Endodermal cell (in vitro differentiated cells): Measurements from ENCODE around the gene CMTR1. TPM values are rescaled to one million over a fixed set of nuclear protein-coding genes. Genes with fewer than 3 reads are reported as not detected.

Experiments
- DNase-seq: peaks from one replicate; pipeline ENCODE4 v3.0.0-alpha.2; 2017
- H3K27ac ChIP-seq: 2 replicates; pipeline ENCODE4 v1.5.1; 2013; ENCODE audit warnings: mild to moderate bottlenecking, low read depth, low read length, moderate library complexity
- H3K27me3 ChIP-seq: 2 replicates; pipeline ENCODE4 v1.6.1; 2013; ENCODE audit warnings: mild to moderate bottlenecking, low read length, moderate library complexity; ENCODE audit not compliant: insufficient read depth, control insufficient read depth, poor library complexity, severe bottlenecking
- H3K36me3 ChIP-seq: 2 replicates; pipeline ENCODE4 v1.7.0; 2013; ENCODE audit warnings: mild to moderate bottlenecking, low read length, moderate library complexity; ENCODE audit not compliant: control insufficient read depth, insufficient read depth
- H3K4me1 ChIP-seq: one replicate; pipeline ENCODE4 v1.7.0; 2013; ENCODE audit warnings: low read length; ENCODE audit not compliant: control insufficient read depth, insufficient read depth
- H3K4me3 ChIP-seq: 2 replicates; pipeline ENCODE4 v1.5.1; 2013; ENCODE audit warnings: mild to moderate bottlenecking, low read length, moderate library complexity
- H3K9ac ChIP-seq: 2 replicates; pipeline ENCODE4 v1.6.1; 2013; ENCODE audit warnings: mild to moderate bottlenecking, low read length, moderate library complexity; ENCODE audit not compliant: poor library complexity, severe bottlenecking; ENCODE audit errors: extremely low read depth
- H3K9me3 ChIP-seq: 2 replicates; pipeline ENCODE4 v1.6.1; 2013; ENCODE audit warnings: mild to moderate bottlenecking, low read length, moderate library complexity; ENCODE audit not compliant: control insufficient read depth
- H3K27ac Mint-ChIP-seq: 2 replicates; pipeline ENCODE4 v1.8.0; 2020; ENCODE audit warnings: mixed read lengths
- H3K27me3 Mint-ChIP-seq: 2 replicates; pipeline ENCODE4 v1.8.0; 2021; ENCODE audit warnings: mild to moderate bottlenecking, mixed read lengths; ENCODE audit not compliant: insufficient read depth
- H3K36me3 Mint-ChIP-seq: 2 replicates; pipeline ENCODE4 v1.8.0; 2020; ENCODE audit warnings: low read depth, mixed read lengths
- H3K4me1 Mint-ChIP-seq: 2 replicates; pipeline ENCODE4 v1.8.0; 2020; ENCODE audit warnings: mixed read lengths
- H3K4me3 Mint-ChIP-seq: 2 replicates; pipeline ENCODE4 v1.8.0; 2020; ENCODE audit warnings: mild to moderate bottlenecking, moderate library complexity, mixed read lengths
- H3K9me3 Mint-ChIP-seq: 2 replicates; pipeline ENCODE4 v1.8.0; 2020; ENCODE audit warnings: mild to moderate bottlenecking, mixed read lengths
- WGBS, 2 experiments: methylation state at CpG; one replicate each; pipeline versions ENCODE4 v1.1.5 to v1.1.7; 2013; ENCODE audit warnings: missing lambda C conversion rate in 2 of 2, mixed read lengths in 1 of 2; ENCODE audit not compliant: insufficient coverage in 1 of 2, insufficient read length in 1 of 2; 5-methylcytosine and 5-hydroxymethylcytosine counted together
- total RNA-seq, 2 donors: library from RNA; stranded (reverse); fragmentation: NEBNext Ultra II Directional in 1 of 2; extraction: Animal tissue kit (Norgen Biotek cat#: 25700) in 1 of 2; gene quantifications; 2 replicates in 1 of 2; 3 replicates in 1 of 2; pipeline ENCODE4 v1.2.1, GENCODE V29; 2021
- TF ChIP-seq, protein P1 (sequence below): fragments of 200-600 bp; sonication (generic); conservative IDR thresholded peaks from 2 replicates; pipeline ENCODE4 v1.5.0; 2021; ENCODE audit warnings: antibody characterized with exemption, mild to moderate bottlenecking

The CMTR1 gene
- total RNA-seq, 2 donors from 2014 or later: 62.0 to 91.6 TPM

DNA sequence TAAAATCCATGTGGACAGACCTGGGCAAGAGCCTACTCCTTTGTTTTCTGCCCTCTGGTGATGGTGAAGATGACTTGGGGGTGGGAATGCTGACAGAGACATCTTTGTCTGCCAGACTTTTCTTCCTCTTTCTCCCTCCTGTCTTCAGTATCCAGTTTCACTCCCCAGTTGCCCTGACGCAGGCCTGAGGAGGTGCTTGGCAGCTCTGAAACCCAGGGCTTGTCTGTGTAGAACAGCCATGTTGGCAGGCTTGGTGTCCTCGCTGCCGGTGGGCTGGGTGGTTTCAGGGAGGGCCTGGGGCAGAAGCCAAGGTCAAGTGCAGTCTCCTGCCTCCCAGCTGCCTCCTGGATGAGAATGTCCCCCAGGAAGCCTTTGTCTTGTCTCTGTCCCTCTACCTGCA lies 44.2 kb downstream of the CMTR1 start:
- no peaks in the 10 kb centered on the region for H3K9me3 ChIP-seq
- peaks cover 17% of the 10 kb centered on the region for H3K4me1 ChIP-seq
- Mint-ChIP-seq H3K27ac (no peak overlapping the region), H3K4me3 (no peak overlapping the region), H3K4me1 (peaks cover 16% of the 10 kb centered on the region), H3K36me3 (peaks cover 77% of the 10 kb centered on the region), H3K9me3 (no peaks in the 10 kb centered on the region), H3K27me3 (no peaks in the 10 kb centered on the region)
- no peak overlapping the region for H3K4me3 ChIP-seq
- no peaks in the 10 kb centered on the region for H3K27me3 ChIP-seq
- DNase-seq: peak; percentile 32
- TF ChIP-seq, protein P1, sequence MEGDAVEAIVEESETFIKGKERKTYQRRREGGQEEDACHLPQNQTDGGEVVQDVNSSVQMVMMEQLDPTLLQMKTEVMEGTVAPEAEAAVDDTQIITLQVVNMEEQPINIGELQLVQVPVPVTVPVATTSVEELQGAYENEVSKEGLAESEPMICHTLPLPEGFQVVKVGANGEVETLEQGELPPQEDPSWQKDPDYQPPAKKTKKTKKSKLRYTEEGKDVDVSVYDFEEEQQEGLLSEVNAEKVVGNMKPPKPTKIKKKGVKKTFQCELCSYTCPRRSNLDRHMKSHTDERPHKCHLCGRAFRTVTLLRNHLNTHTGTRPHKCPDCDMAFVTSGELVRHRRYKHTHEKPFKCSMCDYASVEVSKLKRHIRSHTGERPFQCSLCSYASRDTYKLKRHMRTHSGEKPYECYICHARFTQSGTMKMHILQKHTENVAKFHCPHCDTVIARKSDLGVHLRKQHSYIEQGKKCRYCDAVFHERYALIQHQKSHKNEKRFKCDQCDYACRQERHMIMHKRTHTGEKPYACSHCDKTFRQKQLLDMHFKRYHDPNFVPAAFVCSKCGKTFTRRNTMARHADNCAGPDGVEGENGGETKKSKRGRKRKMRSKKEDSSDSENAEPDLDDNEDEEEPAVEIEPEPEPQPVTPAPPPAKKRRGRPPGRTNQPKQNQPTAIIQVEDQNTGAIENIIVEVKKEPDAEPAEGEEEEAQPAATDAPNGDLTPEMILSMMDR: no peak
- H3K27ac ChIP-seq: peak overlapping the region; percentile 53
- peaks cover 73% of the 10 kb centered on the region for H3K36me3 ChIP-seq
- 87% methylated on average over 3 of the region's 3 CpGs; no CpG with 5 or more reads in 1 of the 2 experiments for WGBS, 2 experiments
- no peak overlapping the region for H3K9ac ChIP-seq

DNA sequence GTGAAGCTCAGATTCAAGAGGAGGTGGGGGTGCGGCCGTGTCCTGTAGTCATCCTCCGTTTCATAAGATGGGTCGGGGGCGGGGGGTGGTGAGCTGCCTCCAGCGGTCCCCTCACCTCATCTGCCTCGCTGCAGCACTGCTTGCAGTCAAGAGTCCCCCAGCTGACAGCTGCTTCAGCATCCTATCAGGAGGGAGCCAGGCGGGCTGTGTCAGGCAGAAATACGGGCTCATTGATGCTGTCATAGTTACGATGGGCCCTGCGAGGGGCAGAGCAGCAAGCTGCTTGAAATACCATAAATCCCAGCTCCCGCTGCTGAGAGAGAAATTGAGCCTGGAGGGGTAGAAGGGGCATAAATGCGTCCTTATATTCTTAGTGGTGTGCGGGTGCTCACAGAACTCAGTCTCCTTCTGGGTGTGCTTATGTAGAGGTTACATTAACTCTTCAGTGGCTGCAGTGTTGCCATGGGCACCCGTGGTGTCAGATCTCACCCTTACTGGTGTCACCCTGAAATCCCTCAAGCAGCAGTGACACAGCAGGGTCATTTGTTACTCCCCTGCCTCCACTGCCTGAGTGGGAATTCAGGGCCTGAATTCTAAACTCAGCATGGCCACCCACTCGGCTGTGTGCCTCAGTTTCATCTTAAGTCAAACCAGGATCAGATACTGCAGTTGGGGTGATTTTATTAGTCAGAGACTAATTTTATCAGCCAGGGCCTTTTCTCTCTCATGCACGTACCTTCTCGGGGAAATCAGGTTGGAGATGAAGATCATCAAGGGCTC lies 44.8 kb downstream of the CMTR1 start:
- peak; percentile 33 for DNase-seq
- H3K4me1 ChIP-seq: peaks cover 18% of the 10 kb centered on the region
- H3K36me3 Mint-ChIP-seq: peaks cover 77% of the 10 kb centered on the region
- no peaks in the 10 kb centered on the region for H3K9me3 ChIP-seq
- TF ChIP-seq, protein P1: no peak
- WGBS, 2 experiments: 93 to 97% methylated on average over 10 to 18 of the region's 18 CpGs
- no peak overlapping the region for H3K4me3 ChIP-seq
- peak overlapping the region; percentile 53 for H3K27ac ChIP-seq
- H3K9me3 Mint-ChIP-seq: no peaks in the 10 kb centered on the region
- H3K9ac ChIP-seq: no peak overlapping the region
- no peaks in the 10 kb centered on the region for H3K27me3 ChIP-seq
- peaks cover 71% of the 10 kb centered on the region for H3K36me3 ChIP-seq
- peaks cover 21% of the 10 kb centered on the region for H3K4me1 Mint-ChIP-seq
- no peak overlapping the region for H3K4me3 Mint-ChIP-seq
- no peak overlapping the region for H3K27ac Mint-ChIP-seq
- H3K27me3 Mint-ChIP-seq: no peaks in the 10 kb centered on the region

DNA sequence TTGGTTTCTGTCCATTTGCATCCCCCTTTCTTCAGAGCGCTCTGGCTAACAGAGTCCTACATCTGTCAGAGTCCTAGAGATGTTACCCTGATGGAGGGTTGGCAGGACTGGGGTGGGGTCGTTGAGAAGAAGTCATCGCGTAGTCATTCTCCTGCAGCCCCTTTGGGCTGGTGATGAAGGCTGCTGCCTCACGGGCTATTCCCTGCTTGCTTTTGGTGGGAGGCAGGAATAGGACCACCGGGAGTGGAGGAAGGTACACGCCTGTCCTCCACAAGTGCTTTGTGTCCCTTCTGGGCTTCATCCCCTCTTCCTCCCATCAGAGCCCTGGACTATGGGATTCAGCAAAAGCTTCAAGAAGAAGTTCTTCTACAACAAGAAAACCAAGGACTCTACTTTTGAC lies 45.8 kb downstream of the CMTR1 start:
- Histone ChIP-seq H3K36me3 (peaks cover 74% of the 10 kb centered on the region), H3K27me3 (no peaks in the 10 kb centered on the region), H3K9me3 (no peaks in the 10 kb centered on the region), H3K4me3 (no peak overlapping the region), H3K9ac (no peak overlapping the region), H3K4me1 (peaks cover 18% of the 10 kb centered on the region), H3K27ac (no peak overlapping the region)
- H3K9me3 Mint-ChIP-seq: no peaks in the 10 kb centered on the region
- WGBS, 2 experiments: 94 to 100% methylated on average over 2 to 7 of the region's 7 CpGs
- H3K27ac Mint-ChIP-seq: no peak overlapping the region
- no peak for DNase-seq
- H3K4me1 Mint-ChIP-seq: peaks cover 21% of the 10 kb centered on the region
- peaks cover 77% of the 10 kb centered on the region for H3K36me3 Mint-ChIP-seq
- TF ChIP-seq, protein P1: no peak
- no peak overlapping the region for H3K4me3 Mint-ChIP-seq
- no peaks in the 10 kb centered on the region for H3K27me3 Mint-ChIP-seq
